ENCODE data around the gene FIBIN.

DNA sequence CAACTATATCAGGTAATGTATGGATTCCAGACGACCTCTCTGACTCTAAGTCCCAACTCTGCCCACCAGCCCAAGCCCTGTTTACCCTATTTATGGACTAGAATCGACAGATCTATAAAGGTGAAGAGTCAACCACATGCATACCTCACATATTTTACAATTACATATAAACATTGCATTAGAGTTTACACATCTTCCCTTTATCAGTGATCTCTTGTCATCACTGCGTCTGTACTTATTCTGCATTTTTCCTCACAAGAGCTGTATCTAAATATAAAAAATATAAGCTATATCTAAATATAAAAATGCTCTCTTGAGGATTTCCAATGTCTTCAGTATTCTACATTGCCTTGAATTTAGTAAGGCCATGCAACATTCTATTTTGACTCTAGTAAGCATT is 8.5 kb downstream of the FIBIN start:
- TF ChIP-seq SMC3 (conservative IDR thresholded peaks at IDR 0.05; ENCODE audit: poor library complexity) (no peak), POLR2AphosphoS5 (IDR thresholded peaks at IDR 0.05) (no peak)
- TF ChIP-seq, protein P1, sequence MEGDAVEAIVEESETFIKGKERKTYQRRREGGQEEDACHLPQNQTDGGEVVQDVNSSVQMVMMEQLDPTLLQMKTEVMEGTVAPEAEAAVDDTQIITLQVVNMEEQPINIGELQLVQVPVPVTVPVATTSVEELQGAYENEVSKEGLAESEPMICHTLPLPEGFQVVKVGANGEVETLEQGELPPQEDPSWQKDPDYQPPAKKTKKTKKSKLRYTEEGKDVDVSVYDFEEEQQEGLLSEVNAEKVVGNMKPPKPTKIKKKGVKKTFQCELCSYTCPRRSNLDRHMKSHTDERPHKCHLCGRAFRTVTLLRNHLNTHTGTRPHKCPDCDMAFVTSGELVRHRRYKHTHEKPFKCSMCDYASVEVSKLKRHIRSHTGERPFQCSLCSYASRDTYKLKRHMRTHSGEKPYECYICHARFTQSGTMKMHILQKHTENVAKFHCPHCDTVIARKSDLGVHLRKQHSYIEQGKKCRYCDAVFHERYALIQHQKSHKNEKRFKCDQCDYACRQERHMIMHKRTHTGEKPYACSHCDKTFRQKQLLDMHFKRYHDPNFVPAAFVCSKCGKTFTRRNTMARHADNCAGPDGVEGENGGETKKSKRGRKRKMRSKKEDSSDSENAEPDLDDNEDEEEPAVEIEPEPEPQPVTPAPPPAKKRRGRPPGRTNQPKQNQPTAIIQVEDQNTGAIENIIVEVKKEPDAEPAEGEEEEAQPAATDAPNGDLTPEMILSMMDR (IDR thresholded peaks at IDR 0.05; ENCODE audit: poor library complexity, severe bottlenecking) = no peak
- TF ChIP-seq, protein P2, sequence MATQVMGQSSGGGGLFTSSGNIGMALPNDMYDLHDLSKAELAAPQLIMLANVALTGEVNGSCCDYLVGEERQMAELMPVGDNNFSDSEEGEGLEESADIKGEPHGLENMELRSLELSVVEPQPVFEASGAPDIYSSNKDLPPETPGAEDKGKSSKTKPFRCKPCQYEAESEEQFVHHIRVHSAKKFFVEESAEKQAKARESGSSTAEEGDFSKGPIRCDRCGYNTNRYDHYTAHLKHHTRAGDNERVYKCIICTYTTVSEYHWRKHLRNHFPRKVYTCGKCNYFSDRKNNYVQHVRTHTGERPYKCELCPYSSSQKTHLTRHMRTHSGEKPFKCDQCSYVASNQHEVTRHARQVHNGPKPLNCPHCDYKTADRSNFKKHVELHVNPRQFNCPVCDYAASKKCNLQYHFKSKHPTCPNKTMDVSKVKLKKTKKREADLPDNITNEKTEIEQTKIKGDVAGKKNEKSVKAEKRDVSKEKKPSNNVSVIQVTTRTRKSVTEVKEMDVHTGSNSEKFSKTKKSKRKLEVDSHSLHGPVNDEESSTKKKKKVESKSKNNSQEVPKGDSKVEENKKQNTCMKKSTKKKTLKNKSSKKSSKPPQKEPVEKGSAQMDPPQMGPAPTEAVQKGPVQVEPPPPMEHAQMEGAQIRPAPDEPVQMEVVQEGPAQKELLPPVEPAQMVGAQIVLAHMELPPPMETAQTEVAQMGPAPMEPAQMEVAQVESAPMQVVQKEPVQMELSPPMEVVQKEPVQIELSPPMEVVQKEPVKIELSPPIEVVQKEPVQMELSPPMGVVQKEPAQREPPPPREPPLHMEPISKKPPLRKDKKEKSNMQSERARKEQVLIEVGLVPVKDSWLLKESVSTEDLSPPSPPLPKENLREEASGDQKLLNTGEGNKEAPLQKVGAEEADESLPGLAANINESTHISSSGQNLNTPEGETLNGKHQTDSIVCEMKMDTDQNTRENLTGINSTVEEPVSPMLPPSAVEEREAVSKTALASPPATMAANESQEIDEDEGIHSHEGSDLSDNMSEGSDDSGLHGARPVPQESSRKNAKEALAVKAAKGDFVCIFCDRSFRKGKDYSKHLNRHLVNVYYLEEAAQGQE (IDR thresholded peaks at IDR 0.05; ENCODE audit: borderline replicate concordance) = no peak
